ENCODE data around the gene CTSE. TPM values are rescaled to one million over a fixed set of nuclear protein-coding genes. Genes with fewer than 3 reads are reported as not detected.

The CTSE gene
- total and polyA plus RNA-seq, 2 of the 4 experiments (the other 2 are of a cell fraction) = not detected

DNA sequence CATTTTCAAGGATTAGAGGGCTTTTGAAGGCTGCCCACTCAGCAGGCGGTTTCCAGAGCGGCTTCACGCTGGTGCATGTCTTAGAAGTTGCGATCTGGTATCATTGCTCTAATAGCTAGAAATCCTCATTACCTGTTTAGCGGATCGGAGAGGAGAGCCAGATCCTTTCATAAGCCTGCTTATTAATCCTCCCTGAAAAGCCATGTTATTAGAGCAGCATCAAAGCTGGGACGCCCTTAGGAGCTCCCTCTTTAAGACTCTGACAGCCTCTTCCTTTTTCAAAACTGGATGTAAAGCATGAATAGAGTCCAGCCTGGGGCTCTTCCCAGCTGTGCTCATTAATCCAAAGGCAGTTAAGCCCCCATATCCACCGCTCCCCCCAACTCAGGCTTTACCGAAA is 13.9 kb upstream of the CTSE start:
- Histone ChIP-seq H4K20me1 (ENCODE audit: insufficient read depth, low read length) (no peaks in the 10 kb centered on the region), H3K79me1 (ENCODE audit: low read depth in 1 of 2, low read length in 2 of 2) (no peaks in the 10 kb centered on the region), H2AK9ac (replicated peaks; ENCODE audit: low read depth, low read length, poor library complexity) (no peak overlapping the region), H2AK5ac (ENCODE audit: low read depth, low read length) (no peak overlapping the region), H3K56ac (ENCODE audit: extremely low read depth, insufficient read depth, low read length) (no peak overlapping the region), H4K91ac (ENCODE audit: insufficient read depth, low read depth, low read length) (no peak overlapping the region), H3K27ac (ENCODE audit: insufficient read depth, low read length) (no peak overlapping the region), H3K4me3 (ENCODE audit: insufficient read depth, low read depth, low read length) (no peak overlapping the region), H3K4me2 (ENCODE audit: low read depth, low read length) (no peak overlapping the region), H3K9me1 (ENCODE audit: insufficient read depth, low read length) (no peaks in the 10 kb centered on the region), H3K27me3 (ENCODE audit: control insufficient read depth, insufficient read depth, low read length) (peaks cover 57% of the 10 kb centered on the region), H3K14ac (replicated peaks; ENCODE audit: low read depth, low read length) (no peak overlapping the region), H2BK120ac (ENCODE audit: low read depth, low read length) (no peak overlapping the region), H3K18ac (ENCODE audit: low read depth, low read length) (no peak overlapping the region), H2AFZ (replicated peaks; ENCODE audit: low read length, poor library complexity) (no peak overlapping the region), H2BK20ac (ENCODE audit: low read depth, low read length) (no peak overlapping the region), H2BK5ac (ENCODE audit: low read depth, low read length, poor library complexity, severe bottlenecking) (no peak overlapping the region), H2BK15ac (ENCODE audit: low read depth, low read length) (no peak overlapping the region), H3K23ac (ENCODE audit: low read depth, low read length) (no peak overlapping the region), H4K5ac (ENCODE audit: low read depth, low read length) (no peak overlapping the region), H3K4me1 (ENCODE audit: control insufficient read depth, insufficient read depth, low read length) (no peaks in the 10 kb centered on the region), H3K9ac (ENCODE audit: low read depth, low read length) (no peak overlapping the region), H3K9me3 (ENCODE audit: control insufficient read depth, insufficient read depth, low read length) (peaks cover 4% of the 10 kb centered on the region), H4K8ac (ENCODE audit: low read depth in 2 of 2, low read length in 2 of 2) (no peak overlapping the region), H3K36me3 (ENCODE audit: control insufficient read depth, insufficient read depth, low read length) (no peaks in the 10 kb centered on the region), H3K4ac (ENCODE audit: low read depth, low read length) (no peak overlapping the region)
- ChIA-PET POLR2A (ENCODE audit: unreplicated experiment) (no interaction called here), CTCF (no interaction called here)
- TF ChIP-seq SMC3 (IDR thresholded peaks at IDR 0.05; ENCODE audit: low read depth, low read length) = no peak
- no peak for TF ChIP-seq RFX5 (IDR thresholded peaks at IDR 0.05; ENCODE audit: low read depth, low read length)
- TF ChIP-seq, protein P1, sequence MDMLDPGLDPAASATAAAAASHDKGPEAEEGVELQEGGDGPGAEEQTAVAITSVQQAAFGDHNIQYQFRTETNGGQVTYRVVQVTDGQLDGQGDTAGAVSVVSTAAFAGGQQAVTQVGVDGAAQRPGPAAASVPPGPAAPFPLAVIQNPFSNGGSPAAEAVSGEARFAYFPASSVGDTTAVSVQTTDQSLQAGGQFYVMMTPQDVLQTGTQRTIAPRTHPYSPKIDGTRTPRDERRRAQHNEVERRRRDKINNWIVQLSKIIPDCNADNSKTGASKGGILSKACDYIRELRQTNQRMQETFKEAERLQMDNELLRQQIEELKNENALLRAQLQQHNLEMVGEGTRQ (IDR thresholded peaks at IDR 0.05; ENCODE audit: low read depth, low read length) = no peak
- TF ChIP-seq MXI1 (IDR thresholded peaks at IDR 0.05; ENCODE audit: borderline replicate concordance, low read depth, low read length) = no peak
- TF ChIP-seq, protein P2, sequence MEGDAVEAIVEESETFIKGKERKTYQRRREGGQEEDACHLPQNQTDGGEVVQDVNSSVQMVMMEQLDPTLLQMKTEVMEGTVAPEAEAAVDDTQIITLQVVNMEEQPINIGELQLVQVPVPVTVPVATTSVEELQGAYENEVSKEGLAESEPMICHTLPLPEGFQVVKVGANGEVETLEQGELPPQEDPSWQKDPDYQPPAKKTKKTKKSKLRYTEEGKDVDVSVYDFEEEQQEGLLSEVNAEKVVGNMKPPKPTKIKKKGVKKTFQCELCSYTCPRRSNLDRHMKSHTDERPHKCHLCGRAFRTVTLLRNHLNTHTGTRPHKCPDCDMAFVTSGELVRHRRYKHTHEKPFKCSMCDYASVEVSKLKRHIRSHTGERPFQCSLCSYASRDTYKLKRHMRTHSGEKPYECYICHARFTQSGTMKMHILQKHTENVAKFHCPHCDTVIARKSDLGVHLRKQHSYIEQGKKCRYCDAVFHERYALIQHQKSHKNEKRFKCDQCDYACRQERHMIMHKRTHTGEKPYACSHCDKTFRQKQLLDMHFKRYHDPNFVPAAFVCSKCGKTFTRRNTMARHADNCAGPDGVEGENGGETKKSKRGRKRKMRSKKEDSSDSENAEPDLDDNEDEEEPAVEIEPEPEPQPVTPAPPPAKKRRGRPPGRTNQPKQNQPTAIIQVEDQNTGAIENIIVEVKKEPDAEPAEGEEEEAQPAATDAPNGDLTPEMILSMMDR (conservative IDR thresholded peaks at IDR 0.05; ENCODE audit: low read depth, low read length) = no peak
- no peak for TF ChIP-seq FOS (IDR thresholded peaks at IDR 0.05; ENCODE audit: low read depth, low read length)
- no peak for TF ChIP-seq RCOR1 (IDR thresholded peaks at IDR 0.05; ENCODE audit: insufficient replicate concordance, low read length)
- no peak for TF ChIP-seq CEBPB (IDR thresholded peaks at IDR 0.05; ENCODE audit: low read depth, low read length)
- TF ChIP-seq RAD21 (IDR thresholded peaks at IDR 0.05; ENCODE audit: low read length) = no peak
- no peak for TF ChIP-seq CHD1 (IDR thresholded peaks at IDR 0.05; ENCODE audit: low read depth, low read length)
- no peak for TF ChIP-seq POLR2A (IDR thresholded peaks at IDR 0.05; ENCODE audit: low read depth, low read length)
- TF ChIP-seq MAFK (IDR thresholded peaks at IDR 0.05; ENCODE audit: low read depth, low read length) = no peak
- no peak for TF ChIP-seq ELK1 (IDR thresholded peaks at IDR 0.05; ENCODE audit: borderline replicate concordance, low read depth, low read length)
- TF ChIP-seq NFE2L2 (IDR thresholded peaks at IDR 0.05; ENCODE audit: low read depth, low read length) = no peak
- no peak for TF ChIP-seq BHLHE40 (IDR thresholded peaks at IDR 0.05; ENCODE audit: low read depth, low read length)
- TF ChIP-seq MAZ (IDR thresholded peaks at IDR 0.05; ENCODE audit: borderline replicate concordance, low read depth, low read length) = no peak
- dilution Hi-C loops (cut with HindIII; ENCODE audit: low sequenced_read_pairs, unreplicated experiment) (no loop called here), in situ Hi-C loops (cut with MboI; ENCODE audit: low sequenced_read_pairs) (no loop called here), intact Hi-C loops (cut with micrococcal nuclease) (no loop called here)
- no TSS peak for BruUV-seq (replicated peaks)
- no CpG with 5 or more reads among the region's 9 CpGs for WGBS, 2 experiments (ENCODE audit: extremely low coverage in 2 of 2, insufficient read length in 1 of 2)
- ATAC-seq (ENCODE audit: low read depth) = no peak
- no peak for DNase-seq
